Fibroblast of skin of left biceps (primary cell): ENCODE measurements around the gene ST6GAL1.
A peak's percentile ranks its signal among the peaks of the same experiment; 100 is the strongest.
"Not testable (repeated sequence)": the region's sequence is repeated elsewhere in the genome, so short reads cannot be mapped to it uniquely, and the experiment has no call there.

Experiments
- DNase-seq, 2 experiments: peaks; one replicate each; pipeline ENCODE4 v3.0.0-alpha.2; 2013; ENCODE audit warnings: low read depth in 2 of 2

ST6GAL1 gene

GRCh38 chr3:186930143-186930640 is at the start of gene ST6GAL1:
ST6GAL1 (plus strand) TSS chr3:186930526; CDS start chr3:187042704, 112,178 bp downstream.
- peak in 1 of 2 experiments; percentile 12 for DNase-seq

- DNase-seq, result peak in 1 of 2 experiments; percentile 34
Observed at GRCh38 chr3:186882150-186882524, 48.2 kb upstream of the ST6GAL1 start.

- DNase-seq, result peak in 1 of 2 experiments; percentile 42
Observed at GRCh38 chr3:186882881-186883685, 47.2 kb upstream of the ST6GAL1 start.

GRCh38 chr3:186883686-186884058 is 46.7 kb upstream of the ST6GAL1 start:
- no peak for DNase-seq

- DNase-seq, result not testable (repeated sequence)
Observed at GRCh38 chr3:186884868-186885267, 45.5 kb upstream of the ST6GAL1 start.

GRCh38 chr3:186886202-186886981 is 43.9 kb upstream of the ST6GAL1 start:
- no peak for DNase-seq

- DNase-seq, result not testable (repeated sequence)
Observed at GRCh38 chr3:186887507-186887938, 42.8 kb upstream of the ST6GAL1 start.

- no peak for DNase-seq
Observed at GRCh38 chr3:186888569-186888968, 41.8 kb upstream of the ST6GAL1 start.

GRCh38 chr3:186889698-186890097 is 40.6 kb upstream of the ST6GAL1 start:
- not testable (repeated sequence) for DNase-seq

GRCh38 chr3:186890911-186891310 is 39.4 kb upstream of the ST6GAL1 start:
- DNase-seq, result no peak

- DNase-seq, result not testable (repeated sequence)
Observed at GRCh38 chr3:186893071-186893470, 37.3 kb upstream of the ST6GAL1 start.

GRCh38 chr3:186895406-186895805 is 34.9 kb upstream of the ST6GAL1 start:
- no peak for DNase-seq

- DNase-seq, result no peak
Observed at GRCh38 chr3:186896006-186896405, 34.3 kb upstream of the ST6GAL1 start.

- no peak for DNase-seq
Observed at GRCh38 chr3:186896875-186897274, 33.5 kb upstream of the ST6GAL1 start.

GRCh38 chr3:186901135-186901734 is 29.1 kb upstream of the ST6GAL1 start:
- peak in 1 of 2 experiments; percentile 7 for DNase-seq

- no peak for DNase-seq
Observed at GRCh38 chr3:186902154-186902553, 28.2 kb upstream of the ST6GAL1 start.

- no peak for DNase-seq
Observed at GRCh38 chr3:186902713-186903112, 27.6 kb upstream of the ST6GAL1 start.

GRCh38 chr3:186903676-186904075 is 26.6 kb upstream of the ST6GAL1 start:
- not testable (repeated sequence) for DNase-seq

- not testable (repeated sequence) for DNase-seq
Observed at GRCh38 chr3:186907075-186907474, 23.3 kb upstream of the ST6GAL1 start.

GRCh38 chr3:186909078-186909853 is 21.1 kb upstream of the ST6GAL1 start:
- DNase-seq, result no peak
